ENCODE data around the gene LMNTD1. TPM values are rescaled to one million over a fixed set of nuclear protein-coding genes. Genes with fewer than 3 reads are reported as not detected.

Gene LMNTD1
- total and polyA plus RNA-seq, 2 experiments from 2014 or later = 0.87 TPM; not detected in 1

DNA sequence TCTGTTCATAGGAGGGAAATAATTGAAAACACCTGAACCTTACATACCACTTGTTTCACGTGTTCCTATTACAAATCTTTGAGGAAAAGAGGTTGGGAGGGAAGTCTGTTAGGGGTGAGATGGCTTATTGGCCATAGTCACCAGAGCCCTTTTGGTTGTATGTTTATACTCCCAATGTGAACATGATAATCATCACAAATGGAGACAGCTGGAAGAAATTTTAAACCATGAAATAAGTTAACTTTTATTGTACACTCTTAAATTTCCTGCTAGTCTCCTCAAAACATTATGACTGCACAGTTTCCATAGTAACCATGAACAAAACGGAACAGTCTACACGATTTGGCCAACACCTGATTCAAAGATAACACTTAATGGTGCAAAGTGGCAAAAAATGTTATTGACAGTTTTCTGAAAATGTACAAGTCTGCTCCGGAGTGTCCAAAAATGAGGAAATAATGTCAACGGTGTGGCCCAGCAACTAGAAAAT, 56.9 kb downstream of the LMNTD1 start:
- no peak overlapping the region for H3K4me2 ChIP-seq
- no peaks in the 10 kb centered on the region for H3K36me3 ChIP-seq (replicated peaks; ENCODE audit: insufficient read depth, low read depth)
- H3K4me3 ChIP-seq = no peak overlapping the region
- WGBS (ENCODE audit: low lambda C conversion rate, missing lambda C conversion rate) = 39% methylated on average over 5 of the region's 5 CpGs
- peak overlapping the region; percentile 56 for H3K27ac ChIP-seq
- H3K9me2 ChIP-seq (replicated peaks; ENCODE audit: insufficient read depth) = no peaks in the 10 kb centered on the region
- no peak overlapping the region for H2AFZ ChIP-seq
- H3K27me3 ChIP-seq = no peaks in the 10 kb centered on the region
- no peaks in the 10 kb centered on the region for H3K9me3 ChIP-seq (ENCODE audit: low read depth)
- no peak for TF ChIP-seq EZH2phosphoT487 (IDR thresholded peaks at IDR 0.05; ENCODE audit: low read depth, severe bottlenecking, unreplicated experiment)
- TF ChIP-seq EZH2 (IDR thresholded peaks at IDR 0.05; ENCODE audit: borderline replicate concordance) = no peak
- TF ChIP-seq, protein P1, sequence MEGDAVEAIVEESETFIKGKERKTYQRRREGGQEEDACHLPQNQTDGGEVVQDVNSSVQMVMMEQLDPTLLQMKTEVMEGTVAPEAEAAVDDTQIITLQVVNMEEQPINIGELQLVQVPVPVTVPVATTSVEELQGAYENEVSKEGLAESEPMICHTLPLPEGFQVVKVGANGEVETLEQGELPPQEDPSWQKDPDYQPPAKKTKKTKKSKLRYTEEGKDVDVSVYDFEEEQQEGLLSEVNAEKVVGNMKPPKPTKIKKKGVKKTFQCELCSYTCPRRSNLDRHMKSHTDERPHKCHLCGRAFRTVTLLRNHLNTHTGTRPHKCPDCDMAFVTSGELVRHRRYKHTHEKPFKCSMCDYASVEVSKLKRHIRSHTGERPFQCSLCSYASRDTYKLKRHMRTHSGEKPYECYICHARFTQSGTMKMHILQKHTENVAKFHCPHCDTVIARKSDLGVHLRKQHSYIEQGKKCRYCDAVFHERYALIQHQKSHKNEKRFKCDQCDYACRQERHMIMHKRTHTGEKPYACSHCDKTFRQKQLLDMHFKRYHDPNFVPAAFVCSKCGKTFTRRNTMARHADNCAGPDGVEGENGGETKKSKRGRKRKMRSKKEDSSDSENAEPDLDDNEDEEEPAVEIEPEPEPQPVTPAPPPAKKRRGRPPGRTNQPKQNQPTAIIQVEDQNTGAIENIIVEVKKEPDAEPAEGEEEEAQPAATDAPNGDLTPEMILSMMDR (IDR thresholded peaks at IDR 0.05; ENCODE audit: poor library complexity) = no peak
- peak; percentile 8 for DNase-seq (ENCODE audit: low spot score)
- H4K20me1 ChIP-seq (ENCODE audit: insufficient read depth, poor library complexity, severe bottlenecking) = no peaks in the 10 kb centered on the region
- no peaks in the 10 kb centered on the region for H3K79me2 ChIP-seq
- peaks cover 9% of the 10 kb centered on the region for H3K4me1 ChIP-seq (ENCODE audit: insufficient read depth)

DNA sequence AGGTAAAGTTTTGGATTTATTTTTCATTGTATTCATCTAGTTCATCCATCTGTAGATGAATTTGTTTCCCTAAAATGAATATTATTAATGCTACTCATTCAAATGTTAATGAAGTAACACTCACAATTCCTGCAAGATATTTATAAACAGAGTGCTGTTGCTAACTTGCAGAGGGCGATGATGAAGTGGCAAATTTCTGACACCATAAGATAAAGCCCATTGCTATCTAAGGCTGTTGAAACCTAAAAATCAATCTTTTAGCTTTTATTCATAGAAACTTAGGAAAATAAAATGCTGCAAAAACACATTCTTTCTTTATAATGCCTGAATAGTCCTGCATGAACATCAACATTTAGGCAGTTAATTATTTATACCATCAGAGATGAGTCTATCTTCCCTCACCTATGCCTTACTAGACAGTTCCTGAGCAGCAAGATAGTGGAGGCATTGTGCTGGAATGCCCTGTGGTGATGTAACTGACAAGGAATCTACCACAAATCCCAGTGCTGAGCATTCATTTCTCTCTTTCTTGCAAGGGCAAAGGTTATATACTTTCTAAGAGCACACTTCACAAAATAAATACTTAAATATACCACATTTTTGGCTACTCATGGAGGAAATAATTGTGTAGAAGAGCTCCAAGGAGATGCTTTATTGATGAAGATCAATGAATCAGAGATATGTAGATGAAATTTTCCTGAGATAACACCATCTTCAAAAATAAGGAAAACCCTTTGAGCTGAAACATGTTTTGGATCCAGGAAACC, 57.6 kb downstream of the LMNTD1 start:
- DNase-seq (ENCODE audit: low spot score) = peak; percentile 46
- TF ChIP-seq EZH2 (IDR thresholded peaks at IDR 0.05; ENCODE audit: borderline replicate concordance) (no peak), EZH2phosphoT487 (IDR thresholded peaks at IDR 0.05; ENCODE audit: low read depth, severe bottlenecking, unreplicated experiment) (no peak)
- TF ChIP-seq, protein P1 (IDR thresholded peaks at IDR 0.05; ENCODE audit: poor library complexity) = no peak

DNA sequence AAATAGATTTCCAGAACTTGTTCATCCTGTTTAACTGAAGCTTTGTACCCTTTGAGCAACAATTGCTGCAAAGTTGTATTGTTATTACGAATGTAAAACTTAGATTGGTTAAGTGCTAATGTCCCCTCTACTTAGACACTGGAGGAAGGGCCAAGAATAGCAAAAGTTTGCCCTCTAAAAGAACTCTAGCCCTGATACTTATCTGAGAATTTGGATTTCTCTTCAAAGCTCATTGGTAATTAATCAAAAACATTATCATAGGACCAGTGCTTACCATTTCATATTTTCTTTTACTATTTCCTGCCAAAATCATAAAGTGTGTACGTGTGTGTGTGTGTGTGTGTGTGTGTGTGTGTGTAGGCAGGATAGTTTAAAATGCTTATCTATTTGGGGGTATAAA, 58.2 kb downstream of the LMNTD1 start:
- WGBS (ENCODE audit: low lambda C conversion rate, missing lambda C conversion rate) = 66% methylated on average over 2 of the region's 2 CpGs
- peaks cover 9% of the 10 kb centered on the region for H3K4me1 ChIP-seq (ENCODE audit: insufficient read depth)
- H3K4me3 ChIP-seq = no peak overlapping the region
- no peaks in the 10 kb centered on the region for H3K36me3 ChIP-seq (replicated peaks; ENCODE audit: insufficient read depth, low read depth)
- H2AFZ ChIP-seq = no peak overlapping the region
- TF ChIP-seq EZH2phosphoT487 (IDR thresholded peaks at IDR 0.05; ENCODE audit: low read depth, severe bottlenecking, unreplicated experiment) (no peak), EZH2 (IDR thresholded peaks at IDR 0.05; ENCODE audit: borderline replicate concordance) (no peak)
- TF ChIP-seq, protein P1 (IDR thresholded peaks at IDR 0.05; ENCODE audit: poor library complexity) = no peak
- no peaks in the 10 kb centered on the region for H3K9me2 ChIP-seq (replicated peaks; ENCODE audit: insufficient read depth)
- H3K79me2 ChIP-seq = no peaks in the 10 kb centered on the region
- no peaks in the 10 kb centered on the region for H3K9me3 ChIP-seq (ENCODE audit: low read depth)
- H3K27ac ChIP-seq = no peak overlapping the region
- no peak for DNase-seq (ENCODE audit: low spot score)
- H3K27me3 ChIP-seq = no peaks in the 10 kb centered on the region
- no peak overlapping the region for H3K4me2 ChIP-seq
- no peaks in the 10 kb centered on the region for H4K20me1 ChIP-seq (ENCODE audit: insufficient read depth, poor library complexity, severe bottlenecking)

More for the DNA sequence above, 57.6 kb downstream of the LMNTD1 start:
- no peaks in the 10 kb centered on the region for H3K36me3 ChIP-seq (replicated peaks; ENCODE audit: insufficient read depth, low read depth)
- no peak overlapping the region for H2AFZ ChIP-seq
- no peaks in the 10 kb centered on the region for H3K9me2 ChIP-seq (replicated peaks; ENCODE audit: insufficient read depth)
- H4K20me1 ChIP-seq (ENCODE audit: insufficient read depth, poor library complexity, severe bottlenecking) = no peaks in the 10 kb centered on the region
- no peaks in the 10 kb centered on the region for H3K79me2 ChIP-seq
- 84% methylated on average over 1 of the region's 1 CpG for WGBS (ENCODE audit: low lambda C conversion rate, missing lambda C conversion rate)
- peaks cover 9% of the 10 kb centered on the region for H3K4me1 ChIP-seq (ENCODE audit: insufficient read depth)
- H3K27me3 ChIP-seq = no peaks in the 10 kb centered on the region
- H3K4me3 ChIP-seq = no peak overlapping the region
- no peak overlapping the region for H3K4me2 ChIP-seq
- H3K27ac ChIP-seq = peak overlapping the region; percentile 56
- H3K9me3 ChIP-seq (ENCODE audit: low read depth) = no peaks in the 10 kb centered on the region

Measured in hepatocyte (in vitro differentiated cells).